Renal pelvis (tissue), 4 donors: ENCODE measurements around the gene RAB3C. TPM values are rescaled to one million over a fixed set of nuclear protein-coding genes. Genes with fewer than 3 reads are reported as not detected.

Source experiments
- DNase-seq: peaks from one replicate; pipeline ENCODE4 v3.0.0-alpha.2; 2013
- polyA plus RNA-seq, 3 donors: library from polyadenylated mRNA; unstranded; fragments of 120-200 nt; gene quantifications; one replicate each; pipeline ENCODE4 v1.2.1, GENCODE V29; 2013; ENCODE audit not compliant: insufficient read length in 3 of 3

The RAB3C gene
- polyA plus RNA-seq, 3 donors = 1.4 to 3.2 (median 1.9) TPM

DNA sequence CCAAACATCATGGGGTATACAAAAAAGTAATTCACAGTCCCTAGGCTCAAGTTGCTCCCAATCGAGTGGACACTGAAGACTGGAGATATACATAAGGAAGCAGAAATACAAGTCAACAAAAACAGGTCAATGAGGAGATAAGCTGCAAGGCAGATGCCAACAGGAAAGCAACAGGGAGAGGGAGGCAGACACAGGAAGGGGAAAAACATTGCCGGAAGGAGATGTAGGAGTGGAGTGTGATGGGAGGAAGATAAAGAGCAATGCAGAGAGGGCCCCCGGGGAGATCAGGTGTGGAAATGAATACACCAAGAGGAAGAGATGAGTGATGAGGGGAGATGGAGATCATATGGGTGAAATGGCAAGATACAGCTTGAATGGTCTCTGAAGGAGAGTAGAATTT is 243.0 kb downstream of the RAB3C start:
- DNase-seq = no peak

DNA sequence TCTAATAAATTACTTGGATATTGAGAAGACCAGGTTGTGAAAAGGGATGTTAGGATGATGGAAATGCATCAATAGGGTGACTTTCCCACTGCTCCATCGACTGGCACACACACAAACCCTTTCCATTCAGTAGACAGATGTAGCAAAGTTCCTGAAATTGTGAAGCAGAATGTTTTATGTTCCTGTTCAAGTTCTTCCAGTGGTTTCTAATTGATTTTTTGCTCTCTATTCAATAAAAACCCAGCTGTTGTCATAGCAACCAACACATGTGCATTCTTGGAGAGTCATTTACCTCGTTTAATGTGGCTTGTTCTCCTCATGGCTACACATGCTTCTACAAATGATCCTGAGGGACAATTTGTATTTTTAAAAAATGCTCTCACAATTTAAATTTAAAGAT is 244.6 kb downstream of the RAB3C start:
- no peak for DNase-seq

DNA sequence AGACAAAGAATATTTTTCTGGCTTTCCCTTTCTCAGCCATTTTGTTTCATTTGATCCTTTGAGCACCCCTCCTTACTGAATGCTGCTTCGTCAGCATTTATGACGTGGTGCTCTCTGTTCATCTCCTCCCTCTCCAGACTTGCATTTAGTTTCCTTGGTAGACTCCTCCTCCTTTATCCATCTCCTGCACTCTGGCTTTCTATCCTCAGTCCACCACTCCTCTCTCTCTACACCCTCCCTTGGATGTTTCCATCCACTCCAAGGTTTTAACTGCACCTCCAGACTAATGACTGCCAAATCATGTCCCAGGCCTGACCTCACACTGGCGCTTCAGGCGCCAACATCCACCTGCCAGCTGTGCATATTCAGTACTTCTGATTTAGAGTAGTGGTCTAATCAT is 245.4 kb downstream of the RAB3C start:
- no peak for DNase-seq

DNA sequence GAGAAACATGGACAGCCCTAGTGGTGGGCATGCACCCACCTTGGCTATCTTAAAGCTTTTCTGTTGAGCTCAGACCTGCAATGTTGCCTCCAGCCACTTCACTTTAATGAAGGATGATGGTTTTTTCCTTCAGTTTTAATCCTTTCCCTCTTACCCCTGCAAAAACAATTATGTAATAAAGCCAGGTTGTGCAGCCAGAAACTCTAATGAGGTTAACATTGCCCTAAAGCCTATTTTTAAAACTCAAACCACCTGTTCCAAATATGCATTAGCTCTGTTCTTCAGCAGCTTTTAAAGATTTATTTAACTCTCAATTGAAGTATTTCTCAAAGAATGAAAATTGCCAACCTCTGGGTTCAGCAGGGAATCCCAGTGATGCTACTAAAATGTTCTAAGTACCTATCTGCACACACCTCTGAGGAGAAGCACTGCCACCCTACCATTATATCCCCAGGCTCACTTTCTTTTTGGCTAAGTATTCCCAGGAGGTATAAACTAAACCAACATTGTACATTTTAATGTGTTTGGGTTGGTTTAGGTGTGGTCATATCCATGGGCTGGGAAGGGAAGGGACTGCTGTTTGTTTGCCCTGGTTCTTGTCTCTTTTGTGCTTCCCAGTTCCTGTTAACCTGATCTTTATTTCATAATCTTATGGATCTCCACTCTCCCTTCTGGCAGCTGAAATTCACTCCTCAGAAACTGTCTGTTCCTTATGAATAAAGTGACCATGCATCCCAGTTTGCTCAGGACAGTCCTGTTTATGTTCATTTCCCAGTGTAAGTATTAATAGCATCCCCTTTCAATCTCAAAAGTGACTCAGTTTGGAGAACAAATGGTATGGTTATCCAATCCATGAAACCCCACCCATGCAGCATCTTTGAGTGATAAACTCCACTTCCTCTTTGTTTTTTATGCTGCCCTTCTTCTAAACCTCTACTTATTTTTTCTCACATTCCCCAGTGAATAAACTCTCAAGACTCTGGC is 251.7 kb downstream of the RAB3C start:
- DNase-seq = no peak

DNA sequence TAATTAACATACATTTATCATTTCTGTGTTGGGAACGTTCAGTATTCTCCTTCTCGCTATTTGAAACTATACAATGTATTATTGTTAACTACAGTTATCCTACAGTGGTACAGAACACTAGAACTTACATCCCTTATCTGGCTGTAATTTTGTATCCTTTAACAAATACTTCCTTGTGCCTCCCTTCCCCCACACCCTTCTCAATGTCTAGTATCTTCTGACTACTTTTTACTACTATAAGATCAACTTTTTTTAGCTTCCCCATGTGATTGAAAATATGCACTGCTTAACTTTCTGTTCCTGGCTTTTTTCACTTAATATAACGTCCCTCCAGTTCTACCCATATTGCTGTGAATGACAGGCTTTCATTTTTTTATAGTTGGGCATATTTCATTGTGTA is 253.5 kb downstream of the RAB3C start:
- no peak for DNase-seq

DNA sequence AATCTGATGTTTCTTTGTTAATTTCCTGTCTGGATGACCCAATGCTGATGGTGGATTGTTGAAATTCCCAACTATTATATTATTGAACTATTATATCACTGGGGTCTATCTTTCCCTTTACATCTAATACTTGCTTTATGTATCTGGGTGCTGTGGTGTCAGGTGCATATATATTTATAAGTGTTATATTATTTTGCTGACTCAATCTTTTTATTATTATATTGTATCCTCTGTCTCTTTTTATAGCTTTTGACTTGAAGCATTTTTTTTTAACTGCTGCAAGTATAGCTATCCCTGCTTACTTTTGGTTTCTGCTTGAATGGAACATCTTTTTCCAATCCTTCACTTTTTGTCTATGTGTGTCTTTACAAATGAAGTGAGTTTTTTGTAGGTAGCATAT is 255.9 kb downstream of the RAB3C start:
- no peak for DNase-seq

DNA sequence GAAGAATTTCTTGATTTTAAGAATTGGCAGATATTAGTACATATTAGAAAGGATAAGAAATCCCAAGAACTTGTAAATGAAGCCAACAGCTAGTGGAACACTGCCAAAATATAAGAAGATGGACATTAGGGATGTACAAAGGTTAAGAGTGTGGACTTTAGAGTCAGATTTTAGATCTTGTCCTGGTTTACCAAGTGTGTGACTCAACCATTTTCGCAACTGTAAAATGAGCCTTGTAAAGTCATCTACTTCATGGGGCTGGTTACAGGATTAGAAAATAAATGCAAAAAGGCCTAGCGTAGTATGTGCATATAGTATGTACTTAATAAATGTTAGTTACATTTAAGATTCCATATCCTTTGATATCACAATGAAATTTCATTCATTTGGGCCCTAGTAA is 260.0 kb downstream of the RAB3C start:
- DNase-seq = no peak

DNA sequence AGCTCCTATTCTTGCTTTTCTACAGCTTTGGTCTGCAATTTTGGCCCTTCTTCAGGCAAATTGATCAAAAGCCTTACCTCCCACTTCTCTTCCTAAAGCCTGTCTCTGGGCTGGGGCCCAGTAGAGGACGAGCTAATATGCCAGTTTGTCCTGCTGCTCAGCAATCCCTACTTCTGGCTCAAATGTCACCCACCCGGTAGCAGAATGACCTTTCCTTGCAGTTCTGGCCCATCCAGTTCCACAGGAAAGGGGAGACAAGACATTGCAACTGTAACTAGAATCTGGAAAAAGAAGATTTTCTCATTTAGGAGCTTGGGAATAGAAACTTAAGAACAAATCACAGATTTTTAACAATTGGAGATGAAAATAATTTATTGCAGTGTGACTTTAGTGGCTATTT is 261.5 kb downstream of the RAB3C start:
- no peak for DNase-seq

DNA sequence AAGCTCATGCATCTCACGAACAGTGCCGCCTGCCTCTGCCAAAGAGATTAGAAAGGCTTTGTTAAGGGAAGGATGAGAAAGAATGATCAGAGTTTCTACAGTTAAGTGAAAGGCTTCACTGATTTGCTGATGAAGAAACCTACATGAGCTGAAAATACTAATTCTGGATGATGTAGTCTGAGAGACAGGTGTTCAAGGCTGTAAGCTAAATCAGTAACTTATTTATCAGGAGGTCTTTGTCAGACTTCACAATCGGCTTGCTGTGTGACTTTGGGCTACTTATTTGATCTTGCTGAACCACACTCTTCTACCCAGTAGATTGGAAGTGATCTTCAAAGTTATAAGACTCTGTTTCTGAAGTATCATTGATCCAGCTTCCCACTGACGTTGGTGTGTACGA is 264.2 kb downstream of the RAB3C start:
- DNase-seq = no peak

DNA sequence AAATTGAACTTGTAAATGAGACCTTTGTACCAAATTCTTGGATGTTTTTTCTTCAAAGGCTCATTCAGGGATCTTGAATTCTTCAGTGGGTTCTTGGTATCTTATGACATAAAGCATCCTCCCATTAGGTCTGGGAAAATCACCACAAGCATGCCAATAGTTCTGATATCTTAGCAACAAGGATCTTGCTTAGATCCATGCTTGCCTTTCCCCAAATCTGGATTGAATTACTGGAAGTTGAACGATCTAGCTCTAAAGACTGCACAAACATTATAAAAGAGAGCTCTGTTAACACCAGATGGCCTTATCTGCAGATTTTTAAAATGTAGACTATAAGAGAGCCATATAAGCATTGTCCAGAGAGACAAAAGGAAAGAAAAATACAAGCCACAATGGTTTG is 266.3 kb downstream of the RAB3C start:
- DNase-seq = no peak

DNA sequence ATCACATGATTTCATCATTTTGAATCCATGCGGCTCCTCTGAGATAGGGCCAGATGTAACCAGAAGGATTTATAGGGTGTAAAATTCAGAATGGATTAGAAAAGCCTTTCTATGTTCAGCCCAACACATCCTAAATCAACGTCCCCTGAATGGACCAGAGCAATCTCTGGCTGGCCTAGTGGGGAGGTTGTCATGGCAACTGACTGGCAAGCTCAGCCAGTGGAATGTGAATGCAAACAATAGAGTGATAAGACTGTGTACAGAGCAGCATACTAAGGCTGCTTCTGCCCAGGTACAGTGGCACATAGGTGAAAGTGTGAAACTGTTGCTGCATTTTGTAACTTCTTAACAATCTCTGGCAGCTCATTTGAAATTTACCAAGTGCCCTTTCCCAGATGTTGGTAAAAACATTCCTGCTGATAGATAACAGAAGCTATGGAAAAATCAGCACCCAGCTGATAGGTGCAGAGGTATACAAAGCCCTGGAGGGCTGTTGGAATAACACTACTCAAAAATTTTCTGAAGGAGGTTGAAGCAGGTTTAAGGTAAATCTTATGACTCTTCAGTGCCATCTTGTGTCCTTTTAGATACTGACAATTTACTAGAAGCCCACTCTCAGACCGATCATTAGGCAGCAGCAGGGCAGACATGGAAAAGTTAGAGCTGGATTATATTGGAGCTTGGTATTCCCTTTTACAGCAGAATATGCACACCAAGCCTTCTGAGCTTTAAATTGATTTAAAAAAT is 267.2 kb downstream of the RAB3C start:
- DNase-seq = peak; percentile 54

DNA sequence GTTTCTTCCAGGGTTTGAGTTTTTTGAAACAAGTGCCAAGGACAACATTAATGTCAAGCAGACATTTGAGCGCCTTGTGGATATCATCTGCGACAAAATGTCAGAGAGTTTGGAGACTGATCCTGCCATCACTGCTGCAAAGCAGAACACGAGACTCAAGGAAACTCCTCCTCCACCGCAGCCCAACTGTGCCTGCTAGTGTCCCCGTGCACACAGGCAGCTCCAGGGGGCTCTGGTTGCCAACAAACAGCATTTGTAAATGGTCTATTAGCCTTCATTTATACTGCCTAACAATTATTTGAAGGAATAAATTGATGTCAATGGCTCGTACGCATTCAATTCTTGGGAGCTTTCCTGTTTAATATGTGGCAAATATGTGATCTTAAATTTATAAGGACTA is 268.3 kb downstream of the RAB3C start:
- DNase-seq = no peak

DNA sequence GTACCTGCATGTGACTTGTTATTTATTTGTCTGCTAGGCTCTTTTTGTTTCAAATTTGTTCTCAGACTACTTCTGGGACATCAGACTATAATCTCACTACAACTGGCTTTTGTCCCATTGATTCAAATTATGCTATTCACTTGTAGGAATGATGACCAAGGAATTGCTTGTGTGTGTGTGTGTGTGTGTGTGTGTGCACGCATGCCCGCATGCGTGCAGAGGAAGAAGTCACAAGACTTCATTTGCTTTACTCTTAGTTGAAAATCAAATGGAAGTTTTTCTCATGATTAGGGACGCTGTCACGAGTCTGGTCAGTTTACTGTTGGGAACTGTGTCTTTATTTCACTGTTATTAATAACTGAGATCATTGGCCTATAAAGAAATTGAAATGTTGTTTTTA is 268.7 kb downstream of the RAB3C start:
- no peak for DNase-seq

DNA sequence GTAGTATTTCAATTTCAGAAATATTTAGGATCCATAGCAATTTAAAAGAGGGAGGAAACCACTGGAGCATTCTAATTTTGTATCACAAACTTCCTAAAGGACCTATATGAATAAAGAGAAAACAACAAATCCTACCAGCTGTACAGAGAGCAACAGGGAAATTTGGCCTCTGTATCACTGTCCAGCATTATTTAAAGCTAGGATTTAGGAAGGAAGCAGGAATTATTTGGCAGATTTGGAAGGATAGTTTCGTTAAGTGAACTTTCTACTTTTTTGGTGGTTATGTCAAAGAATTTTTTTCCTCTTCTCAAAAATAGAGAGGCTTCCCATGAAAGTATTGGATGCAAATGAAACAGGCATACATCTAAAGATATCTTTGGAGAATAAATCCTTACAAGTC is 269.7 kb downstream of the RAB3C start:
- DNase-seq = no peak

DNA sequence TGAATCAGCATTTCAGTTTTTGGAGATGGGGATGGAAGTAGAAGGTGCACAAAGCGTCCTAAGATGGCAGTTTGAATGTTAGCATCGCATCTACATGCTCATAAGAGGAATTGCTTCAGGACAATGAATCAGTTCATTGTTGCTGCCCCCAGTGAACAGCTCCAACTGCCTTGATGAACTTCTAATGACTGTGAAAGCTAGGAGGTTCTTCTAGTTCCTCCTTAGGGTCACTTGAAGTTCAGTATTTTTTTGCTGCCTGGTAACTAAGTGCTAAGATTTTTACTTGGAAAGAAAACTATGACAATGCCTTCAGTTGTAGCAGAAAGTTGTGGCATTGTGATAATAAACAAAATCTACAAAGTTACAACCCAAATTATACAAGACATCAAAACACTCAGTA is 271.6 kb downstream of the RAB3C start:
- DNase-seq = no peak

DNA sequence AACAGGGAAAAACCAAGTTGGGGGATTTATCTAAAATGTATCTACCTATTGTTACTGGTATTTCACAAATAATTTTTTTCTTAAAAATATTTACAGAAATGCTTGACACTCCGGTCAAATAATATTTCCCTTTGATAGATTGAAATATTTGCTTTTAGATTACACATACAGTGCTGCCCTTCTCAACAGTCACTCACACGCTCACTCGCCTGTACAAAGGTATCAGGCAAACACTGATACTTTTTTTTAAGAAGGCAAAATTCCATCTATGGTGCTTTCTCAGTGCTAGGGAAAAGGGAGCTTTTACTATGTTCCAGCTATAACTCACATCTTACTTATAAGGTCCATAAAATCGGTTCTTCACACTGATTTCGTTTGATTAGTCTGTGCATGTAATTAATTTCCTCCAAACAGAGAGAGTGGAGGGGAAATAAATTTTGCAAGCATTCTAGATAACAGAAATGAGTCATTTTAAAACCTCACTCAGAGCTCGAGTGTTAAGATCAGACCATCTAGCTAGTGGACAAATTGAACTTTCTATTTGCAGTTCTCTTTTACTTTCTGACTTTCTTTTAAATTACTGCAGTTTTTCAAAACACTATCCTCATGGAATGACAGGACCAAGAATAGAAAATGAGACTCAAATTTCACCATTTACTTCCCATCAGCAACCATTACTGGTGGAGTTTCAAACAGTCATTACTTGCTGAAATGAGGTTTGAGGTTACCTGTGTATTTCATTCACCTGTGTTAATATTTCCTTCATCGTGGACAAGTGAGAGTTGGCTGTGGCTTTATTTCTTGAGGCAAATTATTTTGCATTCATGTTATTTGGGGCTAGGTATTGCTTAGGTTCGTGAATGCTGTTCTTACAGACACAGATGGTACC is 273.2 kb downstream of the RAB3C start:
- no peak for DNase-seq

DNA sequence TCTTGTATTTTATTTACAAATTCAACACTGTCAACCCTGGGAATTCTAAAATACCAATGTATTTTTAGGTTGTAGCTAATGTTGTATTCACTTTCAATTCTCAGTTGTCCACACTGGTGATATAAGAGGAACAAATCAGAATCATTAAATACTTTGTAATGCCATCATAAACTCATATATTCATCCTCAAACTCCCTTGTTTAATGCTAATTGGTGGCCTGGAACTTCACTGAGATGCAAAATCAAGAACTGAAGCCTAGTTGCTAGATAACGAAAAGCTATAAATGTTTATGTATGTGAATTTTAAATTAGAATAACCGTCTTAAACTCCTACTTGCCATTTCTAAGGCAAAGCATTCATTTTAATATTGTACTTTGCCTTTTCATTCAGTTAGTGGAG is 274.7 kb downstream of the RAB3C start:
- DNase-seq = no peak

DNA sequence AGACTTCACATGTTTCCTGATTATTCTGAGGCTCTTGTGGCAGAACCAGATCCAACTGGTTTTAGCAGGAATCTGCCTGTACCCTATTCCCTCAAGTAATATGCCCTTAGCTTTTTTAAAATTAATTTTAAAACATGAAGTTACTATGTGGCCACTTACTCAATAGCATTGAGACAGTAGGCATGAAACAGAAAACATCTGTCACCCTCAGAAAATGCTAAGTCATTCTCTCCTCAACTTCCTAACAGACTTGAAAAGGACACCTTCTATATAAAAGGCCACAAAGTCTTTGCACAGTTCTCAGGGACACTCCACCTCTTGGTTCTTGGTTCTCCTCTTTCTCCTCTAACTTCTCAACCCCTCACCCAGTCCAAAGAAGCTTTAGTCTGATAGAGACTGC is 277.8 kb downstream of the RAB3C start:
- no peak for DNase-seq

DNA sequence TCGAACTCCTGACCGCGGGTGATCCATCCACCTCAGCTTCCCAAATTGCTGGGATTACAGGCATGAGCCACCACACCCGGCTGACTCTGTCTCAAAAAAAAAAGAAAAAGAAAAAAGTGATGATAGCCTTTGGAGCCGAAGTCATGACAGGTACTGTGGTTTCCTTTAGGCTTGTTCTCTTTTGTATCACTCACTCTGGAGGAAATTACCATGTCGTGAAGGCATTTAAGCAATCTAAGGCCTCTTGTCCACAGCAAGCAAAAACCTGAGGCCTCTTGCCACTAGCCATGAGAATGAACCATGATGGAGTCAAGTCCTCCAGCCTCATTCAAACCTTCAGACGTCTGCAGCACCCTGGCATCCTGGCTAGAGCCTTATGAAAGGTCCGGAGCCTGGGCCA is 286.1 kb downstream of the RAB3C start:
- DNase-seq = no peak

DNA sequence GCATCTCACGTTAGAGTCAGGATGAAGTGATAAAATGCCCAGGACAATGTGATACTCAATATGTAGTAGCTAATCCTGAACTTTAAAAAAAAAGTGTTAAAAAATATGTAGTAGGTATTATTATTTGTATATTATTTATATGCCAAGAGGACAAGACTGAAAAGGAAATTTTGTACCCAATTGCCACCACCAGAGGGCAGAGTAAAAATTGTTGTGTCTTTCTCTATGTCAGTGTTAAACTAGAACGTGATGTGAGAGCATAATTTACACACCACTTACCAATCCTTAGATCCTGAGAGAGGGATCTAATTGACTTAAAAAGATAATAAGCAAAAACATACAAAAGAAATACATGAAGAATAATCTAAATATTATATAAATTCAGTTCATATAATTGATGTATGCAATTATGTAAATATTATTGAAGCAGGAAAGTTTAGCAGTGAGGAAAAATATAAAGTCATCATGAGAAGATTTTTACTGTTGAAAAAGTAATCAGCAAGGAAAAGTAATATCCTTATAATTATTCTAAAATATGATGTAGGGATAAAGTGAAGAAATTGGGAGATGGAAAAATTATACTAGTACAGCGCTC is 288.9 kb downstream of the RAB3C start:
- no peak for DNase-seq

DNA sequence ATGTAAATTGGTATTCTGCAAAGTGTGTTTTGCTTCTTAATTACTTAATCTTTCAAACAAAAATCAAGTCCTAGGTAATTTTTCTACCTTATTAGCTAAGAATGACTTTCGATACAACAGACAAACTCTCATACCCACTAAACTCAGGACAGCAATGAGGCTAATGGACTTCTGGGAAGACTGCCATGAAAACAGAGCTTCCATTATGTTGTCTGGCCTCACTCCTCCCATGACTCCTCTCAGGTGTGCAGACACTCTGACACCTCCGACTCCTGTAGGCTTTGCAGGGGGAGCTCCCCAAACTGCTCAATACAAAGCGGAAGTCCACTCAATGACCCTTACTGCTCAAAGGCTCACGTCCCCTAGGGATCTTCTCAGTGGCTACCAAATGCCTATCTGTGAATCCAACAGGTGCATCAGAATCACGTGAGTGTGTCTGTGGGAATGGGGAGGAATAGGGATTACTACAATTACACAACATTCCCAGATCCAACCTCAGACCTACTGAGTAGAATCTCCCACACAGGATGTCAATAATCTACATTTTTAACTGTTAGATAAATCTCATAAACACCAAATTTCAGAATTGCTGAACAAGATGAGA is 289.9 kb downstream of the RAB3C start:
- DNase-seq = no peak
